HG02970 (cell line): ENCODE results near the gene SSBP1.
"Not testable (repeated sequence)": the region's sequence is repeated elsewhere in the genome, so short reads cannot be mapped to it uniquely, and the experiment has no call there.

Experiments
- ATAC-seq: cut with Tn5 transposase; IDR thresholded peaks from one replicate; pipeline ENCODE4 v1.9.1; 2021; ENCODE audit warnings: mild to moderate bottlenecking, moderate library complexity, moderate number of reproducible peaks; ENCODE audit not compliant: unreplicated experiment, low FRiP score

Gene SSBP1

DNA sequence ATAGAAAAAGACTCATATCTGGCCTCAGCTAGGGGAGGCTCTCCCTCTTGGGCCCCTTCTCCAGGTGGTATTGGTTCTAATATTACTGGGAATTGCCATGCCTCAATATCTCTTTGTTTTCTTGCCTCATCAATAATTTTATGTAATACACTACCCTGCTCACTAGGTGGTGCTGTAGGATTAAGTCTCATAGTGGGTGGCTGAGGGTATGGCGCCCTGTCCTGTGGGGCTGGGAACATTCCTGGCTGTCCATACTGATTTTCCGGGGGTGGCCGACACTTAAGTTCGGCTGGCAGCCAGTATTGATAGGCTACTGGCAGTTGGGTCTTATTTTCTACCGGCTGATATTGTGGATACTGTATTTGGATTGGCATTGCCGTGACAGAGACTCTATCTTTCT, 16.8 kb downstream of the SSBP1 start:
- no peak for ATAC-seq

DNA sequence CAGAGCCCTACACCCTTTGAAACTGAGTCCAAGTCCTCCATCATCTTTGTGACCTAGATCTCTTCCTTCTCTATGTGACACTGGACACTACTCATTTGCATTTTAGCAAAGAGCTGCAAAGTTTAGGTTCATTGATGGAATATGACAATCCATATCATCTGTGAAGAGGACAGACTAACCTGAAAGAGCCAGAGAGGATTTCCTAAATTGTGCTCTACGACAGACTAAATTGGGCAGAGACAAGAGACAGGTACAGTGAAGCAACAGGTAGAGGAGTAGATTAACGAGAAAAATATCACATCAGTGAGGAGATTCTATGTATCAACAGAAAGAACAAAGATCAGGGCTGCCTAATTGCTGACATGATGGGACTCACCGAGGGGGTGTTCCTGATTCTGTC, 25.6 kb downstream of the SSBP1 start, which contains the start of gene TAS2R3:
TSS of gene TAS2R3 (plus strand) at position 301 of the 400 bp plus-strand sequence. CDS start at position 363, 62 bp downstream.
- no peak for ATAC-seq

DNA sequence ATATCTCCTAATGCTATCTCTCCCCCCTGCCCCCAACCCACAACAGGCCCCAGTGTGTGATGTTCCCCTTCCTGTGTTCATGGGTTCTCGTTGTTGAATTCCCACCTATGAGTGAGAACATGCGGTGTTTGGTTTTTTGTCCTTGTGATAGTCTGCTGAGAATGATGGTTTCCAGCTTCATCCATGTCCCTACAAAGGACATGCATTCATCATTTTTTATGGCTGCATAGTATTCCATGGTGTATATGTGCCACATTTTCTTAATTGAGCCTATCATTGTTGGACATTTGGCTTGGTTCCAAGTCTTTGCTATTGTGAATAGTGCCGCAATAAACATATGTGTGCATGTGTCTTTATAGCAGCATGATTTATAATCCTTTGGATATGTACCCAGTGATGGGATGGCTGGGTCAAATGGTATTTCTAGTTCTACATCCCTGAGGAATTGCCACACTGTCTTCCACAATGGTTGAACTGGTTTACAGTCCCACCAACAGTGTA, 32.0 kb downstream of the SSBP1 start:
- not testable (repeated sequence) for ATAC-seq

DNA sequence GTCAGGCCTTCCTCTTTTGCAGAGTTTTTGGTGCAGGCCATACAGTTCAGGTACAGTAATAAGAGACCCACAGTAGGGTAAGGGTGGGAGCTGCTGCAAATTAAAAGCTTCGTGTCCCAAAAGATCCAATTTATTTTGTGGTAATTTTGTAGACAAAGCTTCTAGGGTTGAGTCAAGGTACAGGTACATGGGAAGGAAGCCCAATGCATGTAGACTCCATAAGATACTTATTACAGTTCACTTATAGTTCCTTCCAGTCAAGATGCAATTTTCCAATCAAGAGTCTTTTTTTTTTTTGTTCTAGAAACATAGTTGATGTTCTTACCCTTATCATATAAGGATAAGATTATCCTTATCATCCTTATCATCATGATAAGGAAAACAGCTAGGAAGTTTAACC, 38.2 kb downstream of the SSBP1 start, which contains the start of gene TAS2R4:
TSS of gene TAS2R4 (plus strand) at position 301 of the 400 bp plus-strand sequence. CDS start 1,815 bp downstream, outside the sequence.
- ATAC-seq: no peak

DNA sequence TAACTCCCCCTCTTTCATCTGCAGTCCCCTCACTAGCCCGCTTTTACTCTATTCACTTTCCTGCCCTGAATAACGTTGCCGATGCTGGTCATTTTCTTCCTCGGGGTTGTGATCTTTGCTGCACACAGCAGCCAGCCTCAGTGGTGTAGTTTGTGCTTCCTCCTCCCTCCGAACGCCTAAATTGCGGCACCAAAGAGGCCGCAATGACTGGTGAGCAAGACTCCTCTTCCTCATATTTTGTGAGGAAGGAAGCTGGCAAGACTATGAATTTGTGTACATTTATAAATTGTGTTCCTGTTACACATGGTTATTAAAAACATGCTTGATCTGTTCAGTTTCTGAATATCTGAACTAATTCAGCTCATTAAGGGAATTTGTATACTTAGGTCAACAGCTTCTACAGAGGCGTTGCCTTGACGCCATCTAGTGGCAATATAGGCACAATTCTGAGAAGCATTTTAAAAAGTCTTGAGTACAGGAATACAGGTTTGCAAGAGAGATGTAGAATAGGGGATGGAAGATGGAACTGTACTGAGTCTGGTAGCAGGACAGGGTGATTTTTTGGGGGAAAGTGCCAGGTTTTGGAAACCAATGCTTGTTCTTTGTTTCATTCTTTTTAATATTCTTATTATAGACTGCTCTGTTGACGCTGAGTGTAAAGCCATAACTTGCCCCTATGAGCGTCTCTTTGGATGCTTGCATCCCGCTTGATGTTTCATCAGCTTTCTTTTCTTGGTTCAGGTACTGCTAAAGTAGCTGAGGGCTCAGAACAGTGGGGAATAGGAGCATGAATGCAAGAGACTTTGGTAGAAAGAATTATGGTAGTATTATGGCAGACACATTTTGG, 47.8 kb downstream of the SSBP1 start:
- no peak for ATAC-seq

DNA sequence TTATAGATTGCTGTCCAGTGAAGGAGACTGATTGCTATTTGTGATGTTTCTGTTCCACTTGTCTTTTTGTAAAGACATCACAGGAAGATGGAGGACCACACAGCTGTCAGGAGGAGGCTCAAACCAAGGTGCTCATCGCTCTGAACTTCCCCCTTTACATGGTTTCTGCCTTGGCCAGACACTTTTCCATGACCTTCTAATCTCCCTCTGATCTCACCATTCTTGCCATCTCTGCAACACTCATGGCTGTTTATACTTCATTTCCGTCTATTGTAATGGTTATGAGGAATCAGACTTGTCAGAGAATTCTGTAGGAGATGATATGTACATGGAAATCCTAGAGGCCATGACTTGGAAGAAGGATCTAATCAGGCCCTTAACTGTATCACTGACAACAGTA, 50.1 kb downstream of the SSBP1 start:
- ATAC-seq: no peak

DNA sequence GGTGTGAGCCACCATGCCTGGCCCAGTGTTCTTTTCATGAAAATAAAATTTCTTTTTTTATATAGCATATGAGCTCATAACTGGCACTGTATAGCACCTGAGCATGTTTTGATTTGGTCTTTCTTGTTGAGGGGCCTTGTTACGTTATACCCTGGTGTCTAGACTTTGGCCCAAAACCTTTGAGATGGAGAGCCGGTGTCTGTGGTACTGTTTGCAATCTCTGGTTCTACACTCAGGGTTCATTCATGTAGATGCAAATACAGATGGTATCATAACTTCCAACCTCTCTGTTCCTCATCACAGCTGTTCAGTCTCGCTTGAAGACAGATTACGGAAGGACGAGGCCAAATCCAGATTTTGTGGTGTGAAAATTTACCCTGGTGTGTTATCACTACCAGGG, 51.8 kb downstream of the SSBP1 start, which contains the start of gene TAS2R5:
TSS of gene TAS2R5 (plus strand) at position 301 of the 400 bp plus-strand sequence. CDS start 145 bp downstream, outside the sequence.
- ATAC-seq: no peak

DNA sequence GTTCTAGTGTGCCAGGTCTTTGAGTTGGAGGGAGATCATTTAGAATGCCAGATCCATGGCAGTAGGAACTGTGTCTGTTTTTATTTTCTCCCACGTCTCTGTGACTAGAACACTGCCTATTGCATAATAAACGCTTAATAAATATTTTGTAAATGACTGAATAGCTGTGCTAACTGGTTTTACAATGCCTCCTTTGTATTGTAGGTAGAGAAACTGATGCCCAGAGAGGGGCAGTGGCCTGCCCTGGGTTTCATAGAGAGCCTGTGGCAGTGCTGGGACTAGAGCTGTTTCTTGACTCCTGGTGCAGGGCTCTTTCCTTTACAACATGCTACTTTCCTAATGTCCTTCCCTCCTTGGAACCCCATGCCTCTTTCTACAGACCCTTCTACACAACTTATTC, 54.4 kb downstream of the SSBP1 start:
- no peak for ATAC-seq
